Activated naive CD8-positive, alpha-beta T cell treated with anti-CD3 and anti-CD28 coated beads, Interleukin-2, amount 10 ng/mL, durations not matched to agents 7 days and 5 days (primary cell): ENCODE results near the gene SPACA5B. TPM values are rescaled to one million over a fixed set of nuclear protein-coding genes. Genes with fewer than 3 reads are reported as not detected.
A peak's percentile ranks its signal among the peaks of the same experiment; 100 is the strongest.
"Not testable (repeated sequence)": the region's sequence is repeated elsewhere in the genome, so short reads cannot be mapped to it uniquely, and the experiment has no call there.

Experiments
- ATAC-seq: fragments of 150-1000 bp; cut with Tn5 transposase; one replicate; pipeline ENCODE4 v1.10.0; 2021; ENCODE audit warnings: low read depth, moderate library complexity
- POLR2A ChIA-PET: fragments of 350-600 bp; sonication (Branson Sonifier 250); formaldehyde crosslinking; loops from one replicate; lab custom pipeline; 2021; ENCODE audit warnings: antibody characterized with exemption; lab: Charles Lee
- DNase-seq: peaks from one replicate; pipeline ENCODE4 v3.0.0; 2021
- H3K27ac Mint-ChIP-seq: one replicate; pipeline ENCODE4 v1.8.0; 2022; ENCODE audit warnings: mild to moderate bottlenecking, mixed read lengths
- H3K27me3 Mint-ChIP-seq: one replicate; pipeline ENCODE4 v1.8.0; 2022; ENCODE audit warnings: mild to moderate bottlenecking, moderate library complexity, mixed read lengths
- H3K36me3 Mint-ChIP-seq: one replicate; pipeline ENCODE4 v1.8.0; 2021; ENCODE audit warnings: mild to moderate bottlenecking, mixed read lengths
- H3K4me1 Mint-ChIP-seq: one replicate; pipeline ENCODE4 v1.8.0; 2021; ENCODE audit warnings: mixed read lengths
- H3K4me3 Mint-ChIP-seq: one replicate; pipeline ENCODE4 v1.8.0; 2022; ENCODE audit warnings: mild to moderate bottlenecking, moderate library complexity, mixed read lengths
- H3K9me3 Mint-ChIP-seq: one replicate; pipeline ENCODE4 v1.8.0; 2021; ENCODE audit warnings: mixed read lengths
- total RNA-seq, 2 experiments: library from RNA; stranded (reverse); gene quantifications; one replicate each; pipeline ENCODE4 v1.2.3, GENCODE V29; 2021

Gene SPACA5B
- not detected for total RNA-seq

- H3K27ac Mint-ChIP-seq, H3K4me1 Mint-ChIP-seq, H3K27me3 Mint-ChIP-seq, H3K4me3 Mint-ChIP-seq, DNase-seq, ATAC-seq, POLR2A ChIA-PET, H3K9me3 Mint-ChIP-seq, H3K36me3 Mint-ChIP-seq: not testable (repeated sequence)
Measured at GRCh38 chrX:48130326-48130725, at the start of gene SPACA5B. SPACA5B (plus strand) TSS chrX:48130626; CDS start chrX:48130688, 62 bp downstream.

GRCh38 chrX:48083212-48083611 is 47.2 kb upstream of the SPACA5B start:
- Mint-ChIP-seq H3K4me3 (no peak overlapping the region), H3K27ac (no peak overlapping the region), H3K27me3 (no peaks in the 10 kb centered on the region), H3K9me3 (no peaks in the 10 kb centered on the region), H3K4me1 (no peaks in the 10 kb centered on the region), H3K36me3 (no peaks in the 10 kb centered on the region)
- DNase-seq, result peak; percentile 29
- POLR2A ChIA-PET, result no interaction called here
- ATAC-seq, result peak; percentile 82

- Mint-ChIP-seq H3K4me1 (no peaks in the 10 kb centered on the region), H3K27me3 (no peaks in the 10 kb centered on the region), H3K27ac (no peak overlapping the region), H3K9me3 (no peaks in the 10 kb centered on the region), H3K36me3 (no peaks in the 10 kb centered on the region), H3K4me3 (no peak overlapping the region)
- ATAC-seq (no peak), DNase-seq (no peak)
- POLR2A ChIA-PET, result no interaction called here
Measured at GRCh38 chrX:48083706-48084105, 46.7 kb upstream of the SPACA5B start.

- Mint-ChIP-seq H3K36me3 (no peaks in the 10 kb centered on the region), H3K27ac (no peak overlapping the region), H3K27me3 (no peaks in the 10 kb centered on the region), H3K9me3 (no peaks in the 10 kb centered on the region), H3K4me3 (no peak overlapping the region), H3K4me1 (no peaks in the 10 kb centered on the region)
- ATAC-seq (no peak), DNase-seq (no peak)
- POLR2A ChIA-PET, result no interaction called here
Measured at GRCh38 chrX:48086082-48086481, 44.3 kb upstream of the SPACA5B start.

- Mint-ChIP-seq H3K4me1 (no peaks in the 10 kb centered on the region), H3K9me3 (no peaks in the 10 kb centered on the region), H3K27ac (no peak overlapping the region), H3K4me3 (no peak overlapping the region), H3K36me3 (no peaks in the 10 kb centered on the region), H3K27me3 (no peaks in the 10 kb centered on the region)
- no peak for DNase-seq
- no peak for ATAC-seq
- POLR2A ChIA-PET, result no interaction called here
Measured at GRCh38 chrX:48090123-48090522, 40.3 kb upstream of the SPACA5B start.

- H3K4me1 Mint-ChIP-seq, H3K9me3 Mint-ChIP-seq, POLR2A ChIA-PET, H3K27ac Mint-ChIP-seq, H3K27me3 Mint-ChIP-seq, H3K36me3 Mint-ChIP-seq, ATAC-seq, H3K4me3 Mint-ChIP-seq, DNase-seq: not testable (repeated sequence)
Measured at GRCh38 chrX:48092558-48092957, 37.9 kb upstream of the SPACA5B start.

- no peak for ATAC-seq
- Mint-ChIP-seq H3K9me3 (no peaks in the 10 kb centered on the region), H3K27ac (no peak overlapping the region), H3K4me1 (no peaks in the 10 kb centered on the region), H3K36me3 (no peaks in the 10 kb centered on the region), H3K4me3 (no peak overlapping the region), H3K27me3 (no peaks in the 10 kb centered on the region)
- POLR2A ChIA-PET, result no interaction called here
- no peak for DNase-seq
Measured at GRCh38 chrX:48101443-48101842, 29.0 kb upstream of the SPACA5B start.

- Mint-ChIP-seq H3K27me3 (no peaks in the 10 kb centered on the region), H3K9me3 (no peaks in the 10 kb centered on the region), H3K4me3 (no peak overlapping the region), H3K36me3 (no peaks in the 10 kb centered on the region), H3K27ac (no peak overlapping the region), H3K4me1 (no peaks in the 10 kb centered on the region)
- ATAC-seq, result no peak
- POLR2A ChIA-PET, result no interaction called here
- no peak for DNase-seq
Measured at GRCh38 chrX:48102874-48103374, 27.5 kb upstream of the SPACA5B start.

- H3K27me3 Mint-ChIP-seq, result no peaks in the 10 kb centered on the region
- H3K9me3 Mint-ChIP-seq, result no peaks in the 10 kb centered on the region
- ATAC-seq (no peak), DNase-seq (no peak)
- H3K27ac Mint-ChIP-seq, result no peak overlapping the region
- no peaks in the 10 kb centered on the region for H3K36me3 Mint-ChIP-seq
- no peaks in the 10 kb centered on the region for H3K4me1 Mint-ChIP-seq
- H3K4me3 Mint-ChIP-seq, result no peak overlapping the region
- POLR2A ChIA-PET, result no interaction called here
Measured at GRCh38 chrX:48107717-48108116, 22.7 kb upstream of the SPACA5B start.

GRCh38 chrX:48125286-48125685 is 5.1 kb upstream of the SPACA5B start:
- ATAC-seq, H3K27ac Mint-ChIP-seq, DNase-seq, H3K4me1 Mint-ChIP-seq, H3K36me3 Mint-ChIP-seq, POLR2A ChIA-PET, H3K27me3 Mint-ChIP-seq, H3K9me3 Mint-ChIP-seq, H3K4me3 Mint-ChIP-seq: not testable (repeated sequence)

- H3K4me3 Mint-ChIP-seq, H3K27me3 Mint-ChIP-seq, DNase-seq, H3K4me1 Mint-ChIP-seq, ATAC-seq, H3K9me3 Mint-ChIP-seq, POLR2A ChIA-PET, H3K27ac Mint-ChIP-seq, H3K36me3 Mint-ChIP-seq: not testable (repeated sequence)
Measured at GRCh38 chrX:48132308-48132844, 1.9 kb downstream of the SPACA5B start.

GRCh38 chrX:48139076-48139475 is 8.7 kb downstream of the SPACA5B start:
- DNase-seq, H3K9me3 Mint-ChIP-seq, H3K36me3 Mint-ChIP-seq, H3K27me3 Mint-ChIP-seq, H3K27ac Mint-ChIP-seq, POLR2A ChIA-PET, ATAC-seq, H3K4me3 Mint-ChIP-seq, H3K4me1 Mint-ChIP-seq: not testable (repeated sequence)

GRCh38 chrX:48141810-48142508 is 11.5 kb downstream of the SPACA5B start:
- H3K27ac Mint-ChIP-seq, H3K4me3 Mint-ChIP-seq, H3K36me3 Mint-ChIP-seq, DNase-seq, POLR2A ChIA-PET, H3K9me3 Mint-ChIP-seq, H3K27me3 Mint-ChIP-seq, H3K4me1 Mint-ChIP-seq: not testable (repeated sequence)
- peak; percentile 85 for ATAC-seq

- H3K4me3 Mint-ChIP-seq, result peak overlapping the region; percentile 52
- ATAC-seq, result peak; percentile 40
- H3K36me3 Mint-ChIP-seq, H3K4me1 Mint-ChIP-seq, DNase-seq, H3K9me3 Mint-ChIP-seq, POLR2A ChIA-PET, H3K27me3 Mint-ChIP-seq: not testable (repeated sequence)
- H3K27ac Mint-ChIP-seq, result peak overlapping the region; percentile 51
Measured at GRCh38 chrX:48142697-48143096, 12.3 kb downstream of the SPACA5B start.
